A673 (cell line): Measurements from ENCODE around the gene HINFP.

Experiments used
- EZH2 ChIP-seq: fragments of 200-600 bp; sonication (generic); IDR thresholded peaks from 2 replicates; pipeline ENCODE4 v1.6.1; 2017; ENCODE audit warnings: borderline replicate concordance, low read depth, mild to moderate bottlenecking, mixed read lengths, antibody characterized with exemption, low read length; ENCODE audit not compliant: poor library complexity, severe bottlenecking
- TF ChIP-seq, protein P1 (sequence below): fragments of 300-800, 200-600 bp; sonication (generic); conservative IDR thresholded peaks from 2 replicates; pipeline ENCODE4 v1.5.1; 2017; ENCODE audit warnings: low read depth, mild to moderate bottlenecking, antibody characterized with exemption, low read length, moderate library complexity, mixed read lengths

DNA sequence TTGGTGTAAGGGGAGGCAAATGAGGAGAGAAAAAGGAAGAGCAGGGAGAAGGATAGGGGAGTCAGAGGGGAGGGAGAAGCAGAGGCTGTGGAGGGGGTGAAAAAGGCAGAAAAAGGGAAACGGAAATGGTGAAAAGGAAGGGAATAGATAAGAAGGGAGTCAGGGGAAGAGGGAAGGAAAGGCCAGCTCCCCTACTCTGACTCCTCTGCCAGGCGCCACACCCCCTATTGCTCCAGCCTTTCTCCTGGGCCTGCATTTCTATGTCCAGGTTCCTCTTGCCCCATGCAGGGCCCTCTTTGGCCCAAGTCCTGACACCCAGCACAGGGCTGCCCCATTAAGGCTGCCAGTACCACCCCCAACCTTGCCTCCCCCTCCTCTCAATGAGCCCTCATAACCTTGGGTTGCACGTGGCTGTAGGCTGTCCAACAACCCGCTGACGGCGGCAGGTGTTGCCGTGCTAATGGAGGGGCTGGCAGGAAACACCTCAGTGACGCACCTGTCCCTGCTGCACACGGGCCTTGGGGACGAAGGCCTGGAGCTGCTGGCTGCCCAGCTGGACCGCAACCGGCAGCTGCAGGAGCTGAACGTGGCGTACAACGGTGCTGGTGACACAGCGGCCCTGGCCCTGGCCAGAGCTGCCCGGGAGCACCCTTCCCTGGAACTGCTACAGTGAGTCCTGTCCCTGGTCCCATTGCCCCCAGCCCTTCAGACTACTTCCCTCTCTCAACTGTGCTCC is 60.5 kb downstream of the HINFP start:
- TF ChIP-seq, protein P1, sequence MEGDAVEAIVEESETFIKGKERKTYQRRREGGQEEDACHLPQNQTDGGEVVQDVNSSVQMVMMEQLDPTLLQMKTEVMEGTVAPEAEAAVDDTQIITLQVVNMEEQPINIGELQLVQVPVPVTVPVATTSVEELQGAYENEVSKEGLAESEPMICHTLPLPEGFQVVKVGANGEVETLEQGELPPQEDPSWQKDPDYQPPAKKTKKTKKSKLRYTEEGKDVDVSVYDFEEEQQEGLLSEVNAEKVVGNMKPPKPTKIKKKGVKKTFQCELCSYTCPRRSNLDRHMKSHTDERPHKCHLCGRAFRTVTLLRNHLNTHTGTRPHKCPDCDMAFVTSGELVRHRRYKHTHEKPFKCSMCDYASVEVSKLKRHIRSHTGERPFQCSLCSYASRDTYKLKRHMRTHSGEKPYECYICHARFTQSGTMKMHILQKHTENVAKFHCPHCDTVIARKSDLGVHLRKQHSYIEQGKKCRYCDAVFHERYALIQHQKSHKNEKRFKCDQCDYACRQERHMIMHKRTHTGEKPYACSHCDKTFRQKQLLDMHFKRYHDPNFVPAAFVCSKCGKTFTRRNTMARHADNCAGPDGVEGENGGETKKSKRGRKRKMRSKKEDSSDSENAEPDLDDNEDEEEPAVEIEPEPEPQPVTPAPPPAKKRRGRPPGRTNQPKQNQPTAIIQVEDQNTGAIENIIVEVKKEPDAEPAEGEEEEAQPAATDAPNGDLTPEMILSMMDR = no peak
- no peak for TF ChIP-seq EZH2
